OCI-LY1 (cell line): ENCODE results near the gene PRR22.

Source experiments
- H2AFZ ChIP-seq: fragments of 200-600 bp; sonication (generic), shearing (Covaris generic); 2 replicates; pipeline ENCODE4 v1.6.0; 2014; ENCODE audit warnings: antibody characterized with exemption, mild to moderate bottlenecking, low read length
- H3F3A ChIP-seq: fragments of 200-600 bp; sonication (generic), shearing (Covaris generic); 2 replicates; pipeline ENCODE4 v1.6.0; 2014; ENCODE audit warnings: mild to moderate bottlenecking, antibody characterized with exemption, low read length, moderate library complexity; ENCODE audit not compliant: insufficient read depth
- H3K27ac ChIP-seq: fragments of 200-600 bp; sonication (generic); 2 replicates; pipeline ENCODE4 v1.5.1; 2014; ENCODE audit warnings: low read length, mixed run types, mild to moderate bottlenecking, low read depth; ENCODE audit not compliant: poor library complexity, severe bottlenecking
- H3K27me3 ChIP-seq: fragments of 200-600 bp; sonication (generic); 2 replicates; pipeline ENCODE4 v1.6.0; 2014; ENCODE audit warnings: antibody characterized with exemption, mild to moderate bottlenecking, low read length, moderate library complexity; ENCODE audit not compliant: insufficient read depth
- H3K36me3 ChIP-seq: fragments of 200-600 bp; sonication (generic); 2 replicates; pipeline ENCODE4 v1.6.1; 2014; ENCODE audit warnings: mild to moderate bottlenecking, antibody characterized with exemption, low read length, moderate library complexity, mixed read lengths; ENCODE audit not compliant: insufficient read depth
- H3K4me1 ChIP-seq: fragments of 200-600 bp; sonication (generic); 2 replicates; pipeline ENCODE4 v1.5.1; 2014; ENCODE audit warnings: mild to moderate bottlenecking, low read length, moderate library complexity; ENCODE audit not compliant: insufficient read depth, severe bottlenecking
- H3K4me2 ChIP-seq: fragments of 200-600 bp; sonication (generic), shearing (Covaris generic); 2 replicates; pipeline ENCODE4 v1.6.1; 2014; ENCODE audit warnings: low read length
- H3K4me3 ChIP-seq: fragments of 200-600 bp; sonication (generic); 2 replicates; pipeline ENCODE4 v1.5.1; 2014; ENCODE audit warnings: low read length, low read depth, mild to moderate bottlenecking, mixed read lengths; ENCODE audit not compliant: poor library complexity, severe bottlenecking
- H3K79me2 ChIP-seq: fragments of 200-600 bp; shearing (Covaris generic); 2 replicates; pipeline ENCODE4 v1.6.1; 2016; ENCODE audit warnings: mixed run types, low read length, mixed read lengths; ENCODE audit not compliant: insufficient read depth
- H3K9ac ChIP-seq: fragments of 200-600 bp; sonication (generic), shearing (Covaris generic); 2 replicates; pipeline ENCODE4 v1.6.1; 2014; ENCODE audit warnings: mild to moderate bottlenecking, low read length, mixed read lengths
- H3K9me2 ChIP-seq: fragments of 200-600 bp; sonication (generic), shearing (Covaris generic); 2 replicates; pipeline ENCODE4 v1.6.1; 2014; ENCODE audit warnings: low read depth, mild to moderate bottlenecking, low read length, mixed read lengths
- H3K9me3 ChIP-seq: fragments of 200-600 bp; shearing (Covaris generic); 2 replicates; pipeline ENCODE4 v1.6.1; 2014; ENCODE audit warnings: low read length, mixed read lengths
- H4K20me1 ChIP-seq: fragments of 200-600 bp; sonication (generic), shearing (Covaris generic); 2 replicates; pipeline ENCODE4 v1.6.0; 2016; ENCODE audit warnings: mild to moderate bottlenecking, low read length; ENCODE audit not compliant: insufficient read depth
- CTCF ChIP-seq: fragments of 200-600 bp; sonication (generic), shearing (Covaris generic); IDR thresholded peaks from 2 replicates; pipeline ENCODE4 v1.5.1; 2017; ENCODE audit warnings: mild to moderate bottlenecking, antibody characterized with exemption, low read length, moderate library complexity, mixed read lengths
- EZH2 ChIP-seq: fragments of 200-600 bp; sonication (generic), shearing (Covaris generic); IDR thresholded peaks from 2 replicates; pipeline ENCODE4 v1.8.0; 2017; ENCODE audit warnings: borderline replicate concordance, mixed run types, mild to moderate bottlenecking, antibody characterized with exemption, low read length, moderate library complexity, mixed read lengths

PRR22 gene

GRCh38 chr19:5814123-5814851, 29.7 kb upstream of the PRR22 start:
- H3K4me1 ChIP-seq = no peaks in the 10 kb centered on the region
- H3F3A ChIP-seq = no peaks in the 10 kb centered on the region
- H2AFZ ChIP-seq = no peak overlapping the region
- H3K4me3 ChIP-seq = no peak overlapping the region
- no peak overlapping the region for H3K27ac ChIP-seq
- H3K9me3 ChIP-seq = no peaks in the 10 kb centered on the region
- no peaks in the 10 kb centered on the region for H3K9me2 ChIP-seq
- H3K9ac ChIP-seq = no peak overlapping the region
- no peaks in the 10 kb centered on the region for H3K36me3 ChIP-seq
- no peak overlapping the region for H3K4me2 ChIP-seq
- H4K20me1 ChIP-seq = no peaks in the 10 kb centered on the region
- H3K79me2 ChIP-seq = no peaks in the 10 kb centered on the region
- no peak for TF ChIP-seq CTCF
- TF ChIP-seq EZH2 = no peak
- peaks cover 6% of the 10 kb centered on the region; the same call in 1 of the 2 replicates for H3K27me3 ChIP-seq

- Histone ChIP-seq H3F3A (no peaks in the 10 kb centered on the region), H3K4me3 (no peak overlapping the region), H3K27ac (no peak overlapping the region), H2AFZ (no peak overlapping the region), H3K9me2 (no peaks in the 10 kb centered on the region), H4K20me1 (no peaks in the 10 kb centered on the region), H3K4me1 (no peaks in the 10 kb centered on the region), H3K9ac (no peak overlapping the region), H3K36me3 (no peaks in the 10 kb centered on the region), H3K79me2 (no peaks in the 10 kb centered on the region), H3K4me2 (no peak overlapping the region), H3K27me3 (peaks cover 6% of the 10 kb centered on the region; the same call in 1 of the 2 replicates), H3K9me3 (no peaks in the 10 kb centered on the region)
- TF ChIP-seq CTCF = no peak
- no peak for TF ChIP-seq EZH2
Measured at GRCh38 chr19:5811117-5811516, 26.6 kb upstream of the PRR22 start.

- Histone ChIP-seq H3K36me3 (no peaks in the 10 kb centered on the region), H3K9ac (no peak overlapping the region), H3K27me3 (no peaks in the 10 kb centered on the region; the same call in 1 of the 2 replicates), H4K20me1 (no peaks in the 10 kb centered on the region), H3K27ac (no peak overlapping the region), H3F3A (no peaks in the 10 kb centered on the region), H3K4me2 (no peak overlapping the region), H3K9me2 (no peaks in the 10 kb centered on the region), H2AFZ (no peak overlapping the region), H3K4me1 (peaks cover 8% of the 10 kb centered on the region), H3K9me3 (no peaks in the 10 kb centered on the region), H3K79me2 (no peaks in the 10 kb centered on the region), H3K4me3 (no peak overlapping the region)
- no peak for TF ChIP-seq EZH2
- no peak for TF ChIP-seq CTCF
Measured at GRCh38 chr19:5809469-5809868, 24.9 kb upstream of the PRR22 start.
